Stomach (tissue), 4 donors: Measurements from ENCODE around the gene TMCC1.

Experiments
- EP300 ChIP-seq: sonication (generic); formaldehyde crosslinking; IDR thresholded peaks from one replicate; pipeline ENCODE4 v1.6.1; 2017; ENCODE audit warnings: antibody characterized with exemption
- POLR2A ChIP-seq, 4 donors: fragments of 450-650 bp; IDR thresholded peaks; one replicate each; pipeline ENCODE4 v1.6.1; 2016; ENCODE audit warnings: antibody characterized with exemption in 4 of 4, control low read depth in 2 of 4, mild to moderate bottlenecking in 1 of 4, moderate library complexity in 1 of 4
- POLR2AphosphoS5 ChIP-seq, 3 donors: sonication (generic); formaldehyde crosslinking; IDR thresholded peaks; one replicate each; pipeline ENCODE4 v1.6.1; 2016; ENCODE audit warnings: antibody characterized with exemption in 3 of 3
- TF ChIP-seq, protein P1 (sequence below), 7 experiments: fragments of 450-650 bp in 4 of 7; fragments of 200-600 bp in 3 of 7; sonication (generic) in 3 of 7; IDR thresholded peaks; one replicate each; pipeline ENCODE4 v1.5.1; 2016 to 2019; ENCODE audit warnings: antibody characterized with exemption in 7 of 7, control low read depth in 2 of 7, mild to moderate bottlenecking in 1 of 7

DNA sequence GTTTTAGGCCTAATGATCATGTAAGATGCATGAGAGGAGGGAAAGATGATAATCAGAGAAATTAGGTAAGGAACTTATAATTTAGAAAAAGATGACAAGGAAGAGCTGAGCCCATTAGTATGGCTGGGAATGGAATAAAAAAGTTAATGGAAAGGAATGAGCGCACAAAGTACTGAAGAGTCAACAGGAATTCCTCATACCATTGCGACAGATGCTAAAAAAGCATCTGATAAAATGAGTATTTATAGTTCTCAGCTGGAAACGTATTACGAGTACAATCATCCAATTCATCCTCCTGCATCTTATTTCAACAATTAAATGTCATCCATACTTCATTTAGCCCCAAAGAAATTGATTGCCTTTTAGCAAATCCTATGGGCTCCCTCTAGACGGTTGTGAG, 58.9 kb downstream of the TMCC1 start:
- TF ChIP-seq, protein P1, sequence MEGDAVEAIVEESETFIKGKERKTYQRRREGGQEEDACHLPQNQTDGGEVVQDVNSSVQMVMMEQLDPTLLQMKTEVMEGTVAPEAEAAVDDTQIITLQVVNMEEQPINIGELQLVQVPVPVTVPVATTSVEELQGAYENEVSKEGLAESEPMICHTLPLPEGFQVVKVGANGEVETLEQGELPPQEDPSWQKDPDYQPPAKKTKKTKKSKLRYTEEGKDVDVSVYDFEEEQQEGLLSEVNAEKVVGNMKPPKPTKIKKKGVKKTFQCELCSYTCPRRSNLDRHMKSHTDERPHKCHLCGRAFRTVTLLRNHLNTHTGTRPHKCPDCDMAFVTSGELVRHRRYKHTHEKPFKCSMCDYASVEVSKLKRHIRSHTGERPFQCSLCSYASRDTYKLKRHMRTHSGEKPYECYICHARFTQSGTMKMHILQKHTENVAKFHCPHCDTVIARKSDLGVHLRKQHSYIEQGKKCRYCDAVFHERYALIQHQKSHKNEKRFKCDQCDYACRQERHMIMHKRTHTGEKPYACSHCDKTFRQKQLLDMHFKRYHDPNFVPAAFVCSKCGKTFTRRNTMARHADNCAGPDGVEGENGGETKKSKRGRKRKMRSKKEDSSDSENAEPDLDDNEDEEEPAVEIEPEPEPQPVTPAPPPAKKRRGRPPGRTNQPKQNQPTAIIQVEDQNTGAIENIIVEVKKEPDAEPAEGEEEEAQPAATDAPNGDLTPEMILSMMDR (IDR thresholded peaks at IDR 0.05) = no peak
- TF ChIP-seq POLR2A (IDR thresholded peaks at IDR 0.05) (no peak), EP300 (no peak), POLR2AphosphoS5 (IDR thresholded peaks at IDR 0.05) (no peak)
